ENCODE results near the gene KRT75.

DNA sequence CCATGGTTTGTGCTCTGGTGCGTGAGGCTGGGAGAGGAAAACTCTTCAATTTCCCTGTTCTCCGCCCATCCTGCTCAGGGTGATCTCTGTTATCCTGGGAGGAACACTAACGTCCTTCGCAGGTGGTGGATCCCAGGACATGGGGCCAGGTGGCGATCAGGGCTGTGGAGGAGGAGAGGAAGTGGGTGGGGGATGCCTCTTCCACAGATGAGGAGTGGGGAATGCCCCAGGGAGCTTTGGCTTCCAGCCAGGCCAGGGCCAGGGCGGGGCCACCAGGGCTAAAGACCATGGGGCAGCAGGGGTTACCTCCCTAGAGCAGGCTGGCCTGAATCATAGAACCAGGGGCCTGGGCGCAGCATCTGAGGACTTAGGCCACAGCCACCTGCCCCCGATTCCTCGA lies 3.3 kb upstream of the KRT75 start:
- TF ChIP-seq, protein P1, sequence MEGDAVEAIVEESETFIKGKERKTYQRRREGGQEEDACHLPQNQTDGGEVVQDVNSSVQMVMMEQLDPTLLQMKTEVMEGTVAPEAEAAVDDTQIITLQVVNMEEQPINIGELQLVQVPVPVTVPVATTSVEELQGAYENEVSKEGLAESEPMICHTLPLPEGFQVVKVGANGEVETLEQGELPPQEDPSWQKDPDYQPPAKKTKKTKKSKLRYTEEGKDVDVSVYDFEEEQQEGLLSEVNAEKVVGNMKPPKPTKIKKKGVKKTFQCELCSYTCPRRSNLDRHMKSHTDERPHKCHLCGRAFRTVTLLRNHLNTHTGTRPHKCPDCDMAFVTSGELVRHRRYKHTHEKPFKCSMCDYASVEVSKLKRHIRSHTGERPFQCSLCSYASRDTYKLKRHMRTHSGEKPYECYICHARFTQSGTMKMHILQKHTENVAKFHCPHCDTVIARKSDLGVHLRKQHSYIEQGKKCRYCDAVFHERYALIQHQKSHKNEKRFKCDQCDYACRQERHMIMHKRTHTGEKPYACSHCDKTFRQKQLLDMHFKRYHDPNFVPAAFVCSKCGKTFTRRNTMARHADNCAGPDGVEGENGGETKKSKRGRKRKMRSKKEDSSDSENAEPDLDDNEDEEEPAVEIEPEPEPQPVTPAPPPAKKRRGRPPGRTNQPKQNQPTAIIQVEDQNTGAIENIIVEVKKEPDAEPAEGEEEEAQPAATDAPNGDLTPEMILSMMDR (conservative IDR thresholded peaks at IDR 0.05), result no peak
- TF ChIP-seq ZFX (IDR thresholded peaks at IDR 0.05), result no peak
